K562 (cell line): ENCODE data around the gene PPTC7. TPM values are rescaled to one million over a fixed set of nuclear protein-coding genes. Genes with fewer than 3 reads are reported as not detected.
A peak's percentile ranks its signal among the peaks of the same experiment; 100 is the strongest.

Source experiments
- ATF7 ChIP-seq: fragments of 450-650 bp; IDR thresholded peaks from 2 replicates; pipeline ENCODE4 v1.7.1; 2014; ENCODE audit warnings: mild to moderate bottlenecking, moderate library complexity
- CBFB ChIP-seq: sonication (generic); formaldehyde crosslinking; IDR thresholded peaks from 2 replicates; pipeline ENCODE4 v1.4.0; 2020; ENCODE audit warnings: mild to moderate bottlenecking, missing genetic modification reagents
- CHD2 ChIP-seq: IDR thresholded peaks from 2 replicates; pipeline ENCODE4 v1.6.1; 2011; ENCODE audit warnings: low read depth, low read length
- CTBP1 ChIP-seq: fragments of 450-650 bp; IDR thresholded peaks from 2 replicates; pipeline ENCODE4 v1.6.1; 2016; ENCODE audit warnings: borderline replicate concordance
- CXXC5 ChIP-seq: fragments of 250-450 bp; sonication (Bioruptor Pico); IDR thresholded peaks from 2 replicates; pipeline ENCODE4 v1.8.0; 2022; ENCODE audit warnings: inconsistent platforms, mild to moderate bottlenecking, moderate library complexity
- ELF1 ChIP-seq: fragments of 200-800 bp; sonication (Bioruptor generic); IDR thresholded peaks from 2 replicates; pipeline ENCODE4 v1.6.1; 2016; ENCODE audit warnings: missing genetic modification characterization, missing compliant biosample characterization
- FOXP1 ChIP-seq: sonication (generic); formaldehyde crosslinking; IDR thresholded peaks from 2 replicates; pipeline ENCODE4 v1.8.0; 2022; ENCODE audit warnings: mild to moderate bottlenecking, missing genetic modification reagents
- HDAC1 ChIP-seq, 2 experiments: fragments of 450-650 bp; IDR thresholded peaks; 2 replicates each; pipeline ENCODE4 v1.6.1; 2016 to 2017; ENCODE audit warnings: inconsistent platforms in 1 of 2, mild to moderate bottlenecking in 1 of 2, moderate library complexity in 1 of 2
- KDM5B ChIP-seq: fragments of 200-600 bp; sonication (generic); IDR thresholded peaks from 2 replicates; pipeline ENCODE4 v1.6.1; 2012; ENCODE audit warnings: low read depth, mild to moderate bottlenecking, moderate library complexity, low read length, control low read depth, inconsistent platforms; ENCODE audit not compliant: insufficient replicate concordance
- NRF1 ChIP-seq, 2 experiments: fragments of 450-650 bp; IDR thresholded peaks in 1 of 2; conservative IDR thresholded peaks in 1 of 2; 2 replicates each; pipeline ENCODE4 v1.6.1; 2014; ENCODE audit warnings: mild to moderate bottlenecking in 2 of 2
- PHF20 ChIP-seq: fragments of 450-650 bp; IDR thresholded peaks from 2 replicates; pipeline ENCODE4 v1.6.1; 2018; ENCODE audit not compliant: partially characterized antibody
- RAD51 ChIP-seq: fragments of 450-650 bp; IDR thresholded peaks from 2 replicates; pipeline ENCODE4 v1.7.1; 2016; ENCODE audit warnings: low read depth, mild to moderate bottlenecking, borderline replicate concordance
- RFX1 ChIP-seq: fragments of 450-650 bp; IDR thresholded peaks from 2 replicates; pipeline ENCODE4 v1.6.1; 2016; ENCODE audit warnings: mild to moderate bottlenecking, moderate library complexity
- SLC30A9 ChIP-seq: fragments of 250-450 bp; sonication (Bioruptor Pico); IDR thresholded peaks from 2 replicates; pipeline ENCODE4 v1.8.0; 2022; ENCODE audit warnings: mild to moderate bottlenecking, moderate library complexity
- TBP ChIP-seq: optimal IDR thresholded peaks from 2 replicates; pipeline ENCODE3; 2011; ENCODE audit warnings: low read depth, low read length, improper control_type of control experiment
- ZNF263 ChIP-seq: sonication (generic); formaldehyde crosslinking; IDR thresholded peaks from 2 replicates; pipeline ENCODE4 v1.8.0; 2022; ENCODE audit warnings: mild to moderate bottlenecking, missing genetic modification reagents, borderline replicate concordance
- ZNF3 ChIP-seq: fragments of 250-450 bp; sonication (Bioruptor Pico); IDR thresholded peaks from 2 replicates; pipeline ENCODE4 v1.5.0; 2021; ENCODE audit warnings: mild to moderate bottlenecking, moderate library complexity
- ZNF778 ChIP-seq: fragments of 450-650 bp; formaldehyde crosslinking; IDR thresholded peaks from 2 replicates; pipeline ENCODE4 v1.4.0; 2020; ENCODE audit warnings: mild to moderate bottlenecking, moderate library complexity
- polyA plus RNA-seq, 8 experiments: library from polyadenylated mRNA; depleted of rRNA in 4 of 8; stranded (reverse) in 5 of 8; unstranded in 3 of 8; fragments of >200 nt; fragmentation: Nextera tagmentation in 2 of 8; fragmentation: Illumina TruSeq in 1 of 8; extraction: Ambion mirVana in 2 of 8; extraction: Trizol in 1 of 8; gene quantifications; 2 replicates each; pipeline versions ENCODE4 v1.2.1 to v1.2.3, GENCODE V29; 2011 to 2014; ENCODE audit warnings: inconsistent platforms in 1 of 8, missing spikeins in 1 of 8
- total RNA-seq, 7 experiments: library from RNA; depleted of rRNA in 6 of 7; stranded (reverse); fragments of >200 nt in 6 of 7; fragmentation: Illumina TruSeq in 2 of 7; extraction: Trizol in 2 of 7; gene quantifications; 2 replicates each; pipeline versions ENCODE4 v1.2.1 to v1.2.3, GENCODE V29; 2011 to 2021; ENCODE audit warnings: low replicate concordance in 1 of 7
- TF ChIP-seq, protein P1 (sequence below), 2 experiments: fragments of 450-650 bp; conservative IDR thresholded peaks; 2 replicates each; pipeline ENCODE4 v1.6.1; 2017; ENCODE audit warnings: mild to moderate bottlenecking in 2 of 2, moderate library complexity in 2 of 2
- TF ChIP-seq, protein P2 (sequence below): IDR thresholded peaks from 3 replicates; pipeline ENCODE4 v1.6.1; 2011; ENCODE audit warnings: borderline replicate concordance, mild to moderate bottlenecking, moderate library complexity; ENCODE audit not compliant: insufficient read length; ENCODE audit errors: extremely low read depth
- TF ChIP-seq, protein P3 (sequence below): fragments of 150-350 bp; conservative IDR thresholded peaks from 2 replicates; pipeline ENCODE4 v1.6.1; 2014; ENCODE audit warnings: low read length

PPTC7 gene
- total and polyA plus RNA-seq, 9 of the 15 experiments (the other 6 are each of a cell fraction or from before 2014, with no cell fraction given), result 2.6 to 23.1 (median 11.9) TPM

DNA sequence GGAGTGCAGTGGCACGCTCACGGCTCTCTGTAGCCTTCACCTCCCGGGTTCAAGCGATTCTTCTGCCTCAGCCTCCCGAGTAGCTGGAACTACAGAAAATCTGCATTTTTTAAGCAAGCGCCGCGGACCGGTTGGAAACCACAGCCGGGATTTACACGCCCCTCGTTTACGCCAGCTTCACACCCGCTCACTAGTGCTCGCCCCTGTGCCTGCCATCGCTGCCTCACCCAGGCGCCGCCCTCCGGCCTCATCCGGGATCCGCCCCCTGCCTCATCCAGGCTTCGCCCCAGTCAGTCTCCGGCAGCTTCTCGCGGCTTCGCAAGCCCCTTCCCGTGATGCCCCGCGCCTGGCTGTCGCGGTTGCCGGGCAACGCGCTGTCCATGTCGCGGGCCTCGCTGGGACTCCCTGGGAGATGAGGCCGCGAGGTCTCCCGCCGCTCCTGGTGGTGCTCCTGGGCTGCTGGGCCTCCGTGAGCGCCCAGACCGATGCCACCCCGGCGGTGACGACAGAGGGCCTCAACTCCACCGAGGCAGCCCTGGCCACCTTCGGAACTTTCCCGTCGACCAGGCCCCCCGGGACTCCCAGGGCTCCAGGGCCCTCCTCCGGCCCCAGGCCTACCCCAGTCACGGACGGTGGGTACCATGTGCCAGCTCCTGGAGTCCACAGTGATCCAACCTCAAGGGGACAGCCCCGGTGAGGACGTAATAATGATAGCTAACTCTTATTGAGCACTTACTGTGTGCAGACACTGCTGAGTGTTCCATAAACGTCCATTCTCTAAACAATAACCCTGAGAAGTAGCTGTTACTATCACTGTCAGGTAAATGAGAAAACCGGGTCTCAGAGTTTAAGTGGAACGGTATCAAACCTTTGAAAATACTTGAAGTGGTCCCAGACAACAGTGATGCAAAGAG is 30.9 kb upstream of the PPTC7 start, which contains the start of gene TCTN1 (continued):
- peak; percentile 72 to 76 for TF ChIP-seq NRF1 (conservative IDR thresholded peaks at IDR 0.05 in 1 of 2, IDR thresholded peaks at IDR 0.05 in 1 of 2)
- TF ChIP-seq, protein P1, sequence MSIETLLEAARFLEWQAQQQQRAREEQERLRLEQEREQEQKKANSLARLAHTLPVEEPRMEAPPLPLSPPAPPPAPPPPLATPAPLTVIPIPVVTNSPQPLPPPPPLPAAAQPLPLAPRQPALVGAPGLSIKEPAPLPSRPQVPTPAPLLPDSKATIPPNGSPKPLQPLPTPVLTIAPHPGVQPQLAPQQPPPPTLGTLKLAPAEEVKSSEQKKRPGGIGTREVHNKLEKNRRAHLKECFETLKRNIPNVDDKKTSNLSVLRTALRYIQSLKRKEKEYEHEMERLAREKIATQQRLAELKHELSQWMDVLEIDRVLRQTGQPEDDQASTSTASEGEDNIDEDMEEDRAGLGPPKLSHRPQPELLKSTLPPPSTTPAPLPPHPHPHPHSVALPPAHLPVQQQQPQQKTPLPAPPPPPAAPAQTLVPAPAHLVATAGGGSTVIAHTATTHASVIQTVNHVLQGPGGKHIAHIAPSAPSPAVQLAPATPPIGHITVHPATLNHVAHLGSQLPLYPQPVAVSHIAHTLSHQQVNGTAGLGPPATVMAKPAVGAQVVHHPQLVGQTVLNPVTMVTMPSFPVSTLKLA (conservative IDR thresholded peaks at IDR 0.05), result peak in 1 of 2 experiments; percentile 77; a peak in 2 of 4 replicates
- TF ChIP-seq CXXC5 (CRISPR knock-in tag), result peak; percentile 83
- peak; percentile 86; the same call in 1 of the 2 replicates for TF ChIP-seq CBFB
- TF ChIP-seq CHD2, result peak; percentile 93
- 0 out of 2 replicates have a peak, but pooled peaks have one; percentile 69 for TF ChIP-seq ZNF263 (CRISPR knock-in tag)
- peak; percentile 57; the same call in 1 of the 2 replicates for TF ChIP-seq ATF7
- TF ChIP-seq HDAC1 (IDR thresholded peaks at IDR 0.05), result peak in 1 of 2 experiments; percentile 89; a peak in 2 of 4 replicates
- TF ChIP-seq, protein P2, sequence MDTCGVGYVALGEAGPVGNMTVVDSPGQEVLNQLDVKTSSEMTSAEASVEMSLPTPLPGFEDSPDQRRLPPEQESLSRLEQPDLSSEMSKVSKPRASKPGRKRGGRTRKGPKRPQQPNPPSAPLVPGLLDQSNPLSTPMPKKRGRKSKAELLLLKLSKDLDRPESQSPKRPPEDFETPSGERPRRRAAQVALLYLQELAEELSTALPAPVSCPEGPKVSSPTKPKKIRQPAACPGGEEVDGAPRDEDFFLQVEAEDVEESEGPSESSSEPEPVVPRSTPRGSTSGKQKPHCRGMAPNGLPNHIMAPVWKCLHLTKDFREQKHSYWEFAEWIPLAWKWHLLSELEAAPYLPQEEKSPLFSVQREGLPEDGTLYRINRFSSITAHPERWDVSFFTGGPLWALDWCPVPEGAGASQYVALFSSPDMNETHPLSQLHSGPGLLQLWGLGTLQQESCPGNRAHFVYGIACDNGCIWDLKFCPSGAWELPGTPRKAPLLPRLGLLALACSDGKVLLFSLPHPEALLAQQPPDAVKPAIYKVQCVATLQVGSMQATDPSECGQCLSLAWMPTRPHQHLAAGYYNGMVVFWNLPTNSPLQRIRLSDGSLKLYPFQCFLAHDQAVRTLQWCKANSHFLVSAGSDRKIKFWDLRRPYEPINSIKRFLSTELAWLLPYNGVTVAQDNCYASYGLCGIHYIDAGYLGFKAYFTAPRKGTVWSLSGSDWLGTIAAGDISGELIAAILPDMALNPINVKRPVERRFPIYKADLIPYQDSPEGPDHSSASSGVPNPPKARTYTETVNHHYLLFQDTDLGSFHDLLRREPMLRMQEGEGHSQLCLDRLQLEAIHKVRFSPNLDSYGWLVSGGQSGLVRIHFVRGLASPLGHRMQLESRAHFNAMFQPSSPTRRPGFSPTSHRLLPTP, result no peak
- TF ChIP-seq TBP, result peak; percentile 38
- TF ChIP-seq, protein P3, sequence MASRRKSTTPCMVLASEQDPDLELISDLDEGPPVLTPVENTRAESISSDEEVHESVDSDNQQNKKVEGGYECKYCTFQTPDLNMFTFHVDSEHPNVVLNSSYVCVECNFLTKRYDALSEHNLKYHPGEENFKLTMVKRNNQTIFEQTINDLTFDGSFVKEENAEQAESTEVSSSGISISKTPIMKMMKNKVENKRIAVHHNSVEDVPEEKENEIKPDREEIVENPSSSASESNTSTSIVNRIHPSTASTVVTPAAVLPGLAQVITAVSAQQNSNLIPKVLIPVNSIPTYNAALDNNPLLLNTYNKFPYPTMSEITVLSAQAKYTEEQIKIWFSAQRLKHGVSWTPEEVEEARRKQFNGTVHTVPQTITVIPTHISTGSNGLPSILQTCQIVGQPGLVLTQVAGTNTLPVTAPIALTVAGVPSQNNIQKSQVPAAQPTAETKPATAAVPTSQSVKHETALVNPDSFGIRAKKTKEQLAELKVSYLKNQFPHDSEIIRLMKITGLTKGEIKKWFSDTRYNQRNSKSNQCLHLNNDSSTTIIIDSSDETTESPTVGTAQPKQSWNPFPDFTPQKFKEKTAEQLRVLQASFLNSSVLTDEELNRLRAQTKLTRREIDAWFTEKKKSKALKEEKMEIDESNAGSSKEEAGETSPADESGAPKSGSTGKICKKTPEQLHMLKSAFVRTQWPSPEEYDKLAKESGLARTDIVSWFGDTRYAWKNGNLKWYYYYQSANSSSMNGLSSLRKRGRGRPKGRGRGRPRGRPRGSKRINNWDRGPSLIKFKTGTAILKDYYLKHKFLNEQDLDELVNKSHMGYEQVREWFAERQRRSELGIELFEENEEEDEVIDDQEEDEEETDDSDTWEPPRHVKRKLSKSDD, result 0 out of 2 replicates have a peak, but pooled peaks have one; percentile 39
- peak; percentile 86 for TF ChIP-seq PHF20
- peak; percentile 84; the same call in 1 of the 2 replicates for TF ChIP-seq CTBP1
- no peak for TF ChIP-seq ZNF778 (CRISPR knock-in tag)
- no peak for TF ChIP-seq ZNF3 (CRISPR knock-in tag)
- TF ChIP-seq RFX1, result peak; percentile 96
- TF ChIP-seq SLC30A9 (CRISPR knock-in tag), result no peak
- TF ChIP-seq FOXP1, result peak; percentile 16; the same call in 1 of the 2 replicates
- peak; percentile 67 for TF ChIP-seq KDM5B
- peak; percentile 64 for TF ChIP-seq ELF1 (tag)
- no peak for TF ChIP-seq RAD51
